Neural cell (in vitro differentiated cells): Measurements from ENCODE around the gene SLC7A14. TPM values are rescaled to one million over a fixed set of nuclear protein-coding genes. Genes with fewer than 3 reads are reported as not detected.

Source experiments
- H2AFZ ChIP-seq: fragments of 200-600, 300-800 bp; sonication (generic), shearing (Covaris generic); 2 replicates; pipeline ENCODE4 v1.6.0; 2014; ENCODE audit warnings: low read depth, mild to moderate bottlenecking, antibody characterized with exemption, low read length, moderate library complexity
- H3F3A ChIP-seq: fragments of 200-600 bp; shearing (Covaris generic); 2 replicates; pipeline ENCODE4 v1.6.1; 2016; ENCODE audit warnings: mild to moderate bottlenecking, moderate library complexity, mixed read lengths, antibody characterized with exemption, low read length; ENCODE audit not compliant: insufficient read depth, poor library complexity, severe bottlenecking
- H3K27ac ChIP-seq: fragments of 200-600, 300-800 bp; sonication (generic), shearing (Covaris generic); 2 replicates; pipeline ENCODE4 v1.5.1; 2014; ENCODE audit warnings: mild to moderate bottlenecking, low read length, moderate library complexity
- H3K27me3 ChIP-seq: fragments of 300-800, 200-600 bp; sonication (generic), shearing (Covaris generic); 2 replicates; pipeline ENCODE4 v1.6.0; 2014; ENCODE audit warnings: mild to moderate bottlenecking, low read depth, low read length, moderate library complexity; ENCODE audit not compliant: insufficient read depth
- H3K36me3 ChIP-seq: fragments of 300-800, 200-600 bp; sonication (generic), shearing (Covaris generic); 2 replicates; pipeline ENCODE4 v1.5.1; 2014; ENCODE audit warnings: mild to moderate bottlenecking, antibody characterized with exemption, low read length, moderate library complexity; ENCODE audit not compliant: insufficient read depth
- H3K4me2 ChIP-seq: fragments of 300-800, 200-600 bp; sonication (generic), shearing (Covaris generic); 2 replicates; pipeline ENCODE4 v1.6.0; 2014; ENCODE audit warnings: mild to moderate bottlenecking, low read length
- H3K4me3 ChIP-seq: fragments of 300-800, 200-600 bp; sonication (generic), shearing (Covaris generic); 2 replicates; pipeline ENCODE4 v1.5.1; 2014; ENCODE audit warnings: mild to moderate bottlenecking, low read length, moderate library complexity
- H3K79me2 ChIP-seq: fragments of 200-600 bp; shearing (Covaris generic); replicated peaks from 2 replicates; pipeline ENCODE4 v1.6.0; 2014; ENCODE audit warnings: mild to moderate bottlenecking, low read length, moderate library complexity; ENCODE audit not compliant: insufficient read depth
- H3K9ac ChIP-seq: fragments of 300-800, 200-600 bp; sonication (generic), shearing (Covaris generic); 2 replicates; pipeline ENCODE4 v1.6.1; 2016; ENCODE audit warnings: mild to moderate bottlenecking, low read length, mixed read lengths
- H3K9me2 ChIP-seq: fragments of 200-600 bp; shearing (Covaris generic); 2 replicates; pipeline ENCODE4 v1.6.1; 2016; ENCODE audit warnings: mild to moderate bottlenecking, low read length, mixed read lengths; ENCODE audit not compliant: insufficient read depth
- H3K9me3 ChIP-seq: fragments of 200-600, 300-800 bp; sonication (generic), shearing (Covaris generic); 2 replicates; pipeline ENCODE4 v1.6.1; 2016; ENCODE audit warnings: mild to moderate bottlenecking, mixed run types, low read length, moderate library complexity, mixed read lengths
- H4K20me1 ChIP-seq: fragments of 200-600 bp; shearing (Covaris generic); 2 replicates; pipeline ENCODE4 v1.6.1; 2016; ENCODE audit warnings: mild to moderate bottlenecking, mixed run types; ENCODE audit not compliant: insufficient read depth
- CTCF ChIP-seq: fragments of 450-650 bp; IDR thresholded peaks from 2 replicates; pipeline ENCODE4 v1.5.1; 2014; ENCODE audit warnings: antibody characterized with exemption, mild to moderate bottlenecking, moderate library complexity; ENCODE audit not compliant: poor library complexity, severe bottlenecking
- EP300 ChIP-seq: fragments of 450-650 bp; conservative IDR thresholded peaks from 2 replicates; pipeline ENCODE4 v1.6.1; 2014; ENCODE audit warnings: antibody characterized with exemption, mild to moderate bottlenecking, moderate library complexity; ENCODE audit not compliant: poor library complexity, severe bottlenecking
- EZH2 ChIP-seq: fragments of 200-600, 300-800 bp; shearing (Covaris generic), sonication (generic); IDR thresholded peaks from 2 replicates; pipeline ENCODE4 v1.6.1; 2014; ENCODE audit warnings: antibody characterized with exemption, low read length, borderline replicate concordance, mild to moderate bottlenecking; ENCODE audit not compliant: insufficient read depth, poor library complexity, severe bottlenecking
- MXI1 ChIP-seq: fragments of 450-650 bp; conservative IDR thresholded peaks from 2 replicates; pipeline ENCODE4 v1.6.1; 2014; ENCODE audit warnings: antibody characterized with exemption, mild to moderate bottlenecking; ENCODE audit not compliant: poor library complexity, severe bottlenecking
- POLR2AphosphoS5 ChIP-seq: IDR thresholded peaks from 2 replicates; pipeline ENCODE4 v1.6.1; 2012
- RAD21 ChIP-seq: fragments of 450-650 bp; conservative IDR thresholded peaks from 2 replicates; pipeline ENCODE4 v1.6.1; 2014; ENCODE audit warnings: antibody characterized with exemption, mild to moderate bottlenecking, moderate library complexity
- REST ChIP-seq: IDR thresholded peaks from 2 replicates; pipeline ENCODE4 v1.6.1; 2012; ENCODE audit warnings: borderline replicate concordance
- SMC3 ChIP-seq: fragments of 450-650 bp; conservative IDR thresholded peaks from 2 replicates; pipeline ENCODE4 v1.6.1; 2014; ENCODE audit warnings: antibody characterized with exemption, mild to moderate bottlenecking, moderate library complexity; ENCODE audit not compliant: poor library complexity
- TAF1 ChIP-seq: IDR thresholded peaks from 2 replicates; pipeline ENCODE4 v1.6.1; 2012; ENCODE audit warnings: low read depth
- polyA plus RNA-seq: library from polyadenylated mRNA; depleted of rRNA; stranded (reverse); fragments of >200 nt; gene quantifications from 2 replicates; pipeline ENCODE4 v1.2.3, GENCODE V29; 2014

The SLC7A14 gene
- polyA plus RNA-seq, 1 donor from 2014 or later: 5.1 TPM

- Histone ChIP-seq H3F3A (no peaks in the 10 kb centered on the region), H3K36me3 (no peaks in the 10 kb centered on the region), H3K79me2 (no peaks in the 10 kb centered on the region), H3K9me3 (no peaks in the 10 kb centered on the region), H3K27ac (no peak overlapping the region), H3K27me3 (no peaks in the 10 kb centered on the region), H2AFZ (no peak overlapping the region), H3K4me3 (no peak overlapping the region), H3K9ac (no peak overlapping the region), H3K9me2 (no peaks in the 10 kb centered on the region), H3K4me2 (no peak overlapping the region), H4K20me1 (no peaks in the 10 kb centered on the region)
- no peak for TF ChIP-seq EZH2
- TF ChIP-seq POLR2AphosphoS5: no peak
- no peak for TF ChIP-seq RAD21
- TF ChIP-seq MXI1: no peak
- no peak for TF ChIP-seq REST
- no peak for TF ChIP-seq TAF1
These were observed 86.2 kb downstream of the SLC7A14 start for GRCh38 chr3:170499562-170500156.

GRCh38 chr3:170497207-170498095, 88.4 kb downstream of the SLC7A14 start:
- Histone ChIP-seq H3K36me3 (no peaks in the 10 kb centered on the region), H2AFZ (no peak overlapping the region), H3K4me3 (no peak overlapping the region), H4K20me1 (no peaks in the 10 kb centered on the region), H3K4me2 (no peak overlapping the region), H3F3A (no peaks in the 10 kb centered on the region), H3K27me3 (no peaks in the 10 kb centered on the region), H3K9me2 (no peaks in the 10 kb centered on the region), H3K9me3 (no peaks in the 10 kb centered on the region), H3K79me2 (no peaks in the 10 kb centered on the region), H3K9ac (no peak overlapping the region), H3K27ac (no peak overlapping the region)
- TF ChIP-seq RAD21 (no peak), TAF1 (no peak), EP300 (no peak), EZH2 (no peak), CTCF (no peak), SMC3 (no peak), MXI1 (no peak), POLR2AphosphoS5 (no peak), REST (no peak)
